ENCODE data around the gene OR10A2. TPM values are rescaled to one million over a fixed set of nuclear protein-coding genes. Genes with fewer than 3 reads are reported as not detected.

OR10A2 gene
- total RNA-seq, 1 experiment from 2014 or later, result not detected

DNA sequence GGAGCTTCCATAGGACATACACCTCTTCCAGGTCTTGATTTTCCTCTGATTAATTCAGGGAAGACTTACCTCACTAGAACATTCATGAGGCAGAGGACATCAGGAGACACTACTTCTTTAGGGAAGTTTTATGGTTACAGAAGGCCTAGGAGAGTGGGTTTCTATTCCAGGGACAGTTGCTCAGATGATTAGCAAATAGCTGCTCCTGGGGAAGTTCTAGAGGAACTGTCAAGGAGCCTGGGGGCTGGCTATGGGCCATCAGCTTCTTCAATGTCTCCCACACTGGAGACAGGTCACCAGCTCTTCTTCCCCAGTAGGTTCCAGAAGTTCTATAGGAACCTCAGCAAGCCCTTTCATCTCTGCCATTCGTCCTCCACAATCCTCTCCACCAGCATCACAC is 28.8 kb upstream of the OR10A2 start:
- TF ChIP-seq, protein P1, sequence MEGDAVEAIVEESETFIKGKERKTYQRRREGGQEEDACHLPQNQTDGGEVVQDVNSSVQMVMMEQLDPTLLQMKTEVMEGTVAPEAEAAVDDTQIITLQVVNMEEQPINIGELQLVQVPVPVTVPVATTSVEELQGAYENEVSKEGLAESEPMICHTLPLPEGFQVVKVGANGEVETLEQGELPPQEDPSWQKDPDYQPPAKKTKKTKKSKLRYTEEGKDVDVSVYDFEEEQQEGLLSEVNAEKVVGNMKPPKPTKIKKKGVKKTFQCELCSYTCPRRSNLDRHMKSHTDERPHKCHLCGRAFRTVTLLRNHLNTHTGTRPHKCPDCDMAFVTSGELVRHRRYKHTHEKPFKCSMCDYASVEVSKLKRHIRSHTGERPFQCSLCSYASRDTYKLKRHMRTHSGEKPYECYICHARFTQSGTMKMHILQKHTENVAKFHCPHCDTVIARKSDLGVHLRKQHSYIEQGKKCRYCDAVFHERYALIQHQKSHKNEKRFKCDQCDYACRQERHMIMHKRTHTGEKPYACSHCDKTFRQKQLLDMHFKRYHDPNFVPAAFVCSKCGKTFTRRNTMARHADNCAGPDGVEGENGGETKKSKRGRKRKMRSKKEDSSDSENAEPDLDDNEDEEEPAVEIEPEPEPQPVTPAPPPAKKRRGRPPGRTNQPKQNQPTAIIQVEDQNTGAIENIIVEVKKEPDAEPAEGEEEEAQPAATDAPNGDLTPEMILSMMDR (conservative IDR thresholded peaks at IDR 0.05), result no peak
- Histone ChIP-seq H3K27ac (ENCODE audit: insufficient read length, low read depth, low read length) (no peak overlapping the region), H2BK15ac (ENCODE audit: low read depth, low read length) (no peak overlapping the region), H2AK5ac (ENCODE audit: insufficient read length, low read length) (no peak overlapping the region), H3K27me3 (ENCODE audit: insufficient read depth, low read length) (no peaks in the 10 kb centered on the region), H3K4me2 (ENCODE audit: insufficient read depth, insufficient read length, low read length) (no peak overlapping the region), H2AFZ (ENCODE audit: low read length) (no peak overlapping the region), H3K14ac (ENCODE audit: insufficient read depth, low read length) (no peak overlapping the region), H2BK20ac (ENCODE audit: low read depth, low read length, poor library complexity, severe bottlenecking) (no peak overlapping the region), H3K9me3 (ENCODE audit: control insufficient read depth, low read depth, low read length) (no peaks in the 10 kb centered on the region), H3K4ac (ENCODE audit: low read depth, low read length) (no peak overlapping the region), H4K8ac (replicated peaks; ENCODE audit: insufficient read length, low read depth, low read length) (no peak overlapping the region), H3K79me1 (ENCODE audit: insufficient read depth, low read depth, low read length, poor library complexity, severe bottlenecking) (no peaks in the 10 kb centered on the region), H4K5ac (ENCODE audit: insufficient read length, low read depth, low read length) (no peak overlapping the region), H2BK12ac (ENCODE audit: insufficient read length, low read depth, low read length) (no peak overlapping the region), H4K20me1 (ENCODE audit: control insufficient read depth, insufficient read depth, insufficient read length) (no peaks in the 10 kb centered on the region), H3K4me1 (ENCODE audit: insufficient read depth, low read length) (no peaks in the 10 kb centered on the region), H3K18ac (ENCODE audit: insufficient read length, low read depth, low read length) (no peak overlapping the region), H3K9ac (ENCODE audit: extremely low read depth, insufficient read length, low read length) (no peak overlapping the region), H4K91ac (ENCODE audit: insufficient read length, low read depth, low read length) (no peak overlapping the region), H3K23ac (ENCODE audit: insufficient read length, low read depth, low read length) (no peak overlapping the region), H3K23me2 (ENCODE audit: insufficient read length, low read depth, low read length, poor library complexity, severe bottlenecking) (no peaks in the 10 kb centered on the region), H3T11ph (ENCODE audit: low read length) (no peak overlapping the region), H2BK120ac (ENCODE audit: low read depth, low read length, poor library complexity, severe bottlenecking) (no peak overlapping the region), H3K56ac (ENCODE audit: insufficient read length, low read depth, low read length) (no peak overlapping the region), H3K79me2 (ENCODE audit: insufficient read depth, low read length) (no peaks in the 10 kb centered on the region), H2BK5ac (ENCODE audit: insufficient read length, low read length) (no peak overlapping the region)
- WGBS (ENCODE audit: extremely low coverage, insufficient read length, low lambda C conversion rate), result no CpG with 5 or more reads among the region's 1 CpG
- Mint-ChIP-seq H3K4me1 (no peaks in the 10 kb centered on the region), H3K27me3 (ENCODE audit: low read depth) (no peaks in the 10 kb centered on the region), H3K4me3 (no peak overlapping the region), H3K27ac (no peak overlapping the region), H3K36me3 (ENCODE audit: insufficient read depth in 1 of 3, low read depth in 3 of 3) (no peaks in the 10 kb centered on the region), H3K9me3 (no peaks in the 10 kb centered on the region)
- DNase-seq, result no peak
